GM18861 (cell line): ENCODE measurements around the gene STXBP6.
"Not testable (repeated sequence)": the region's sequence is repeated elsewhere in the genome, so short reads cannot be mapped to it uniquely, and the experiment has no call there.

ENCODE experiments used
- ATAC-seq: cut with Tn5 transposase; IDR thresholded peaks from one replicate; pipeline ENCODE4 v1.9.1; 2021; ENCODE audit not compliant: unreplicated experiment

Gene STXBP6

GRCh38 chr14:24838945-24839616, 210.9 kb downstream of the STXBP6 start:
- no peak for ATAC-seq

- ATAC-seq = no peak
Measured at GRCh38 chr14:24837280-24838046, 212.5 kb downstream of the STXBP6 start.

DNA sequence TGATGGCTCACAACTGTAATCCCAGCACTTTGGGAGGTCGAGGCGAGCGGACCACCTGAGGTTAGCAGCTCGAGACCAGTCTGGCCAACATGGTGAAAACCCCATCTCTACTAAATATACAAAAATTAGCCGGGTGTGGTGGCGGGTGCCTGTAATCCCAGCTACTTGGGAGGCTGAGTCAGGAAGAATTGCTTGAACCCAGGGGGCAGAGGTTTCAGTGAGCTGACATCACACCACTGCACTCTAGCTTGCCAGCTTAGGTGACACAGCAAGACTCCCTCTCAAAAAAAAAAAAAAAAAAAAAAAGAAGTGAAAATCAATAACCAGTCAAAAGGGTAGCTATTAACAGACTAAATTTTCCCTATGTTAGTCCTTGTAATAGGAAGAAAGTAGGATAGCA, 213.6 kb downstream of the STXBP6 start:
- ATAC-seq = not testable (repeated sequence)

GRCh38 chr14:24834956-24835355, 215.0 kb downstream of the STXBP6 start:
- no peak for ATAC-seq

- no peak for ATAC-seq
Measured at GRCh38 chr14:24833385-24833784, 216.6 kb downstream of the STXBP6 start.

DNA sequence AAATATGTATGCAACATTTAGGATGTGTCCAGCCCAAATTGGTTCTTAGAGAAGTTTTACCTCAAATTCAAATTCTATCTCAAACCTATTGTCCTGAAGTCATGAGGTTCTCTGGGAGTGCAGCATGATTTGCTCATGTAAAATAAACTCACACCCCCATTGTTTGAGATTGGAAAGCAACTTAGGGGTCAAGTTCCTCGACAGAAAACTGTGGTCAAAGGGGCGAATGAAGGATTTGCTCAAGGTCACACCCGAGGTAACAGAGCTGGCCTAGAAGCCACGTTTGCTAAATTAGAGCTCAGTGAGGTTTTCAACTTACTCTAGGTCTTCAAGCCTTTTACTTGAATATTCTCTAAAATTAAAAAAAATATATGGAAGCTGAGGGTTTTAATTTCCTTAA, 218.3 kb downstream of the STXBP6 start:
- no peak for ATAC-seq

DNA sequence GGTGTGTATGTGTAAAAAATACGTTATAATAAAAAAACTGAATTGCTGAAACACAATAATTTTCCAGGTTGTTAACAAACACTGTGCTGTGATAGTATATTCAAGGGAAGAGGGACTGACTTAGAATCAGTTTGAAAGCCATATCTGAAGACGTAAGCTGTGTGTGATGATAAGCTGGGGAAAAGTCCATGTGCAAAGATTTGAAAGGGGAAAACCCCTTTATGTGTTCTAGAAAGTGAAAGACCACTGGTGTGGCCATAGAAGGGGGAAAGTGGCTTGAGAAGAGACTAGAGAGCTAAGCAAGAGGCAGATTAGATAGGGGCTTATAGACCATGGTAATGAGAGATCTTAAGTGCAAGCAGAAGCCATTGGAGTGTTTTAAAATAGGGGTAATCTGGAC, 220.1 kb downstream of the STXBP6 start:
- ATAC-seq = no peak

- no peak for ATAC-seq
Measured at GRCh38 chr14:24828486-24828885, 221.5 kb downstream of the STXBP6 start.

GRCh38 chr14:24826390-24826789, 223.6 kb downstream of the STXBP6 start:
- ATAC-seq = no peak

GRCh38 chr14:24820616-24821015, 229.3 kb downstream of the STXBP6 start:
- ATAC-seq = no peak

GRCh38 chr14:24818823-24819341, 231.1 kb downstream of the STXBP6 start:
- ATAC-seq = no peak

- no peak for ATAC-seq
Measured at GRCh38 chr14:24818058-24818822, 231.7 kb downstream of the STXBP6 start.

DNA sequence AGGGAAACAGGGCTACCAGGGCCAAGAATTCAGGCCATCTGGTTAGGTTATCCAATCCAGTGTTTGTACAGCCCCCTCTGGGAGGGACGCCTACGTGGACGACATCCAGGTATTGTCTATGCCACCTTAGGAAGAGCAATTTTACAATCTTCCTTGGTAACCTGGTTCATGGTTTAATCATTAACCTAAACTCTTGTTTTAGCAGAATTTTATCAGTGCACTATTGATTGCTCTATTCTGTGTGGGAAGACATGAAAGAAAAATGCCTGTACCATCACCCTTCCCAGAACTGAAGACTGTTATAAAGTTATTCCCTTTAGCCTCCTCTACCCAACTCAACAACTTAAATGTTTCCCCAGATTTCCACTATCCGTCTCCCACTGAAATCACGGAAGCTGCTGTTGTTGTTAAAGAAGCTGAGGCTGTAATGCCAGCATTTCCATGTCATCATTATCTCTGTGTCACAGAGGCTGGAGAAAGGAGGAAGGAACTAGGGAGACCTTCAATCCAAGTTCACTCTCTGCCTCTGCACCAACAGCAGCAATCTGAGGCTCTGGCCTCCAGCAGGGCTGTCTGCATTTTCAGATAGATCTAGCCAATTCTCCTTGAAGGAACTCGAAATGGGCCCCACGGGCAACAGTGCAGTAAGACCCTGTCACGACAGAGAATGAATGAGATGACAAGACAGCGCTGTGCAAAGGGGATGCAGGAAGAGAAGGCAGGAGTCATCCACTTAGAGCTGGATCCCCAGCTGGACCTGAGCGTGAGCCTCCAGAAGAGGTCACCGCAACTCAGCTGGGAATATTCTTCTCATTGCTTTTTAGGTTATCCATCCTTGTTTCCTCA, 232.5 kb downstream of the STXBP6 start:
- no peak for ATAC-seq

DNA sequence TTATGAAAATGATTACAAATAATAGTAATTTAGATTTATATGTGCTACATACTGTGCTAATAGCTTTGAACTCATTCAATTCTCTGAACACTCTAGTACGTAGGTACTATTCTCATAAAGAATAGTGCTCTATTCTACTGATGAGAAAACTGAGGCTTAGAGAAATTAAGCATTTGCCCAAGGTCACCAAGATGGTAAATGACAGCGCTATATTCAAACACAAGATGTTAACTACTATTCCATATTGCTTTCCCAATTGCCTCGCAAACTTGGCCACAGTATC, 233.1 kb downstream of the STXBP6 start:
- ATAC-seq = no peak

DNA sequence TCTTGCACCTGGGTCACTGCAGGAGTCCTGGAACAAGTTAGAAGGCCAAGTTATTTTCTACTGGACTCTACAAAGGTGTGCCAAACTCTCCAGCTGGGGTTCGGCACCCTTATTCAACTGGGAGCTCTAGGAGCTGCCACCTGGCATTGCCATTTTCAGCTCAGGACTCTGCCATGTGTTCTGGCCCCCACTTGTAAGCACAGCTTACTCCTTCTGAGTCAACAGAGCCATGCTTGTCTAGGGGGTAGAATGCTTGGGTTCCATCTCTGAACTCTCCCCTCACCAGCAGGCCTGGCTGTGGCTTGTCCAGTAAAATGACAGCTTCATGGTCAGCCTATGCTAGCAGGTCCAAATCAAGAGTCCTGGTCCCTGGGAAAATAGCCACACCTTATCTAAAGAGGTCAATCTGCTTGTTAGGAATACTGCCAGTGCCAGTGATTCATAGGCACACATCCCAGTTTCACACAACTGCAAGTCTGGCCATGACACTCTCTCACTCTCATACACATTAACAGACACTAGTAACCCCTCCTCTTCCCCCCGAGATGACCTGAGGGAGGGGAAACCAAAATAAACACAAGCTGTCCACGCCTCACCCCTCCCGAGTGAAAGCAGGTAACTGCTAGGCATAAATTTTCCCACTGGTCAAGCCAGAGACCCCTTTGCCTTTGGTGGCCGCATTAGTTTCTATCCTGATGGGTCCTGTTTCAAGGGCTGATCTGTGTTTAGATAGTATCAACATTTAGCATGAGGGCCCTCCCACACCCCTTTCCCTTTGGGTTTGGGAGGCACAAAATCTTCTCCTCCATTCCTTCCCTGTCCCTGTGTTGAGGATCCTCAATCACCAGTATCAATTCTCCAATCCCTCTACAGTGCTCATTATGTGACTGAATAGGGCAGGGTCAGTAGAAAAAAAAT, 233.7 kb downstream of the STXBP6 start:
- no peak for ATAC-seq

GRCh38 chr14:24815543-24815942, 234.4 kb downstream of the STXBP6 start:
- ATAC-seq = no peak

- no peak for ATAC-seq
Measured at GRCh38 chr14:24814944-24815343, 235.0 kb downstream of the STXBP6 start.

GRCh38 chr14:24814346-24814745, 235.6 kb downstream of the STXBP6 start:
- ATAC-seq = no peak

DNA sequence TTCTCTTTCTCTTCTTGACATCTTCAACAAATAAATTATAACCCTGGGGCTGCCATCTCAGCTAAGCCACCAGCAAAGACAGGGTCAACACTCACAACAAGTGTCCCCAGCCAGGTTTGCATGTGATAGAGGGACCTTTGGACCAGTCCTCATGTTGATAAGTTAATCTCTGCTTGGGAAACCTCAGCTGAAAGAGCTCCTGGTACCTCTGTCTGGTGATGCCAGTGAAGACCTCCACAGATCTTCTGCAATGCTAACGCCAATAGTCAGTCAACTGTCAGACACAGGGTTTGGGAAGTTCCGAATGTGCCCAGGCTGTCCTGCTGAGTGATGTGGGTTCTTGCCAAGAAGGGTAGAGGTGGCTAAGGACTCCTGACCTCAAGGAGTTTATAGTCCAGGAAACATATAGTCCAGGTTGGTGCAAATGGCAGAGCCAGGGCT, 236.1 kb downstream of the STXBP6 start:
- no peak for ATAC-seq
